ENCODE data around the gene NUFIP1. TPM values are rescaled to one million over a fixed set of nuclear protein-coding genes. Genes with fewer than 3 reads are reported as not detected.

NUFIP1 gene
- total and polyA plus RNA-seq, 2 of the 8 experiments (the other 6 are each of a cell fraction or from before 2014, with no cell fraction given) = 4.6 to 16.6 TPM

- TF ChIP-seq RNF2 (IDR thresholded peaks at IDR 0.05; ENCODE audit: borderline replicate concordance, low read depth, low read length, missing control alignments, poor library complexity, severe bottlenecking) (no peak), NANOG (IDR thresholded peaks at IDR 0.05; ENCODE audit: insufficient read depth, low read depth, low read length, poor library complexity, severe bottlenecking) (peak; percentile 29), EP300 (IDR thresholded peaks at IDR 0.05; ENCODE audit: borderline replicate concordance in 1 of 2, low read depth in 2 of 2, low read length in 2 of 2) (peak in 1 of 2 experiments; percentile 58; a peak in 1 of 3 replicates), RXRA (IDR thresholded peaks at IDR 0.05; ENCODE audit: insufficient read depth, low read depth, low read length) (0 out of 2 replicates have a peak, but pooled peaks have one; percentile 51), PHF8 (conservative IDR thresholded peaks at IDR 0.05; ENCODE audit: low read depth, low read length) (no peak), SIRT6 (IDR thresholded peaks at IDR 0.05; ENCODE audit: low read length) (no peak), SP1 (IDR thresholded peaks at IDR 0.05; ENCODE audit: low read depth, low read length) (0 out of 2 replicates have a peak, but pooled peaks have one; percentile 40), POLR2AphosphoS5 (IDR thresholded peaks at IDR 0.05; ENCODE audit: low read depth, low read length) (peak; percentile 30; the same call in 1 of the 2 replicates), CHD2 (IDR thresholded peaks at IDR 0.05; ENCODE audit: low read length) (peak; percentile 63), RBBP5 (IDR thresholded peaks at IDR 0.05; ENCODE audit: borderline replicate concordance, low read depth, low read length) (peak; percentile 59; the same call in 1 of the 2 replicates), CBX8 (IDR thresholded peaks at IDR 0.05; ENCODE audit: borderline replicate concordance, low read depth, low read length) (no peak), FOSL1 (IDR thresholded peaks at IDR 0.05; ENCODE audit: insufficient read depth, low read depth, low read length) (no peak), SIN3A (conservative IDR thresholded peaks at IDR 0.05 in 1 of 2, IDR thresholded peaks at IDR 0.05 in 1 of 2; ENCODE audit: low read depth in 1 of 2, low read length in 2 of 2) (peak in 1 of 2 experiments; percentile 78; a peak in 2 of 4 replicates), CREB1 (IDR thresholded peaks at IDR 0.05) (peak; percentile 11; the same call in 1 of the 2 replicates), MAFK (IDR thresholded peaks at IDR 0.05; ENCODE audit: low read depth, low read length) (peak; percentile 81; the same call in 1 of the 2 replicates), SRF (IDR thresholded peaks at IDR 0.05; ENCODE audit: low read depth, low read length) (no peak), TCF12 (IDR thresholded peaks at IDR 0.05; ENCODE audit: low read depth, low read length) (peak; percentile 66; the same call in 1 of the 2 replicates), BRCA1 (IDR thresholded peaks at IDR 0.05; ENCODE audit: low read depth, low read length) (peak; percentile 54), GTF2F1 (IDR thresholded peaks at IDR 0.05; ENCODE audit: borderline replicate concordance, low read depth, low read length) (no peak), GABPA (IDR thresholded peaks at IDR 0.05; ENCODE audit: borderline replicate concordance, insufficient read depth, low read length) (no peak)
- TF ChIP-seq, protein P1, sequence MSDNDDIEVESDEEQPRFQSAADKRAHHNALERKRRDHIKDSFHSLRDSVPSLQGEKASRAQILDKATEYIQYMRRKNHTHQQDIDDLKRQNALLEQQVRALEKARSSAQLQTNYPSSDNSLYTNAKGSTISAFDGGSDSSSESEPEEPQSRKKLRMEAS (IDR thresholded peaks at IDR 0.05) = peak; percentile 87
- TF ChIP-seq, protein P2, sequence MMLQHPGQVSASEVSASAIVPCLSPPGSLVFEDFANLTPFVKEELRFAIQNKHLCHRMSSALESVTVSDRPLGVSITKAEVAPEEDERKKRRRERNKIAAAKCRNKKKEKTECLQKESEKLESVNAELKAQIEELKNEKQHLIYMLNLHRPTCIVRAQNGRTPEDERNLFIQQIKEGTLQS (IDR thresholded peaks at IDR 0.05; ENCODE audit: insufficient read depth, low read depth, low read length) = no peak
Observed at GRCh38 chr13:44917589-44918325, 71.5 kb downstream of the NUFIP1 start (continued).
